GM19455 (cell line): ENCODE measurements around the gene NEXMIF.
"Not testable (repeated sequence)": the region's sequence is repeated elsewhere in the genome, so short reads cannot be mapped to it uniquely, and the experiment has no call there.

Experiments used
- ATAC-seq: cut with Tn5 transposase; IDR thresholded peaks from one replicate; pipeline ENCODE4 v1.9.1; 2021; ENCODE audit not compliant: unreplicated experiment

Gene NEXMIF

GRCh38 chrX:74797338-74797887 lies 127.8 kb downstream of the NEXMIF start:
- ATAC-seq, result no peak

GRCh38 chrX:74788545-74789086 lies 136.6 kb downstream of the NEXMIF start:
- no peak for ATAC-seq

- ATAC-seq, result no peak
Observed at GRCh38 chrX:74784629-74785028, 140.6 kb downstream of the NEXMIF start.

GRCh38 chrX:74781507-74782034 lies 143.7 kb downstream of the NEXMIF start:
- ATAC-seq, result no peak

- ATAC-seq, result no peak
Observed at GRCh38 chrX:74779175-74779574, 146.1 kb downstream of the NEXMIF start.

GRCh38 chrX:74774988-74775387 lies 150.3 kb downstream of the NEXMIF start:
- ATAC-seq, result no peak

GRCh38 chrX:74736450-74736849 lies 188.8 kb downstream of the NEXMIF start:
- no peak for ATAC-seq

GRCh38 chrX:74705269-74705668 lies 220.0 kb downstream of the NEXMIF start:
- ATAC-seq, result no peak

- not testable (repeated sequence) for ATAC-seq
Observed at GRCh38 chrX:74701343-74701742, 223.9 kb downstream of the NEXMIF start.

GRCh38 chrX:74684466-74684865 lies 240.8 kb downstream of the NEXMIF start:
- ATAC-seq, result no peak
